Measurements from ENCODE around the gene KISS1.

DNA sequence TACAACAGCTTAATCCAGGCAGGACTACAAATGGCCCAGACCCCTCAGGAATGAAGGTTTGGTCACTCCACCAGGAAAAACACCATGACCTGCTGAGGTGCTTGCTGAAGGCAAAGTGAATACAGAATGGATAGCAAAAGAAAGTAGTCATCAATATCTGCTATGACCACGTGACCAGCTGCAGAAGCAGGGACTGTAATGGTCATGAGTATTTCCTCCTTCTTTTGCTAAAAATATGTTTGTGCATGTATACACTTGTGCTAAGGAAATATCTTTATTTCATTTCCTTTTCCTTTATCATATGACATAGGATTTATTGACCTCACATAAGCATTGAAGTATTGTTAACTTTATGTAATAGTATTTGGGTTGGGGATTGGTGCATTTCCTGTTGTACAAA is 43.9 kb upstream of the KISS1 start:
- TF ChIP-seq, protein P1, sequence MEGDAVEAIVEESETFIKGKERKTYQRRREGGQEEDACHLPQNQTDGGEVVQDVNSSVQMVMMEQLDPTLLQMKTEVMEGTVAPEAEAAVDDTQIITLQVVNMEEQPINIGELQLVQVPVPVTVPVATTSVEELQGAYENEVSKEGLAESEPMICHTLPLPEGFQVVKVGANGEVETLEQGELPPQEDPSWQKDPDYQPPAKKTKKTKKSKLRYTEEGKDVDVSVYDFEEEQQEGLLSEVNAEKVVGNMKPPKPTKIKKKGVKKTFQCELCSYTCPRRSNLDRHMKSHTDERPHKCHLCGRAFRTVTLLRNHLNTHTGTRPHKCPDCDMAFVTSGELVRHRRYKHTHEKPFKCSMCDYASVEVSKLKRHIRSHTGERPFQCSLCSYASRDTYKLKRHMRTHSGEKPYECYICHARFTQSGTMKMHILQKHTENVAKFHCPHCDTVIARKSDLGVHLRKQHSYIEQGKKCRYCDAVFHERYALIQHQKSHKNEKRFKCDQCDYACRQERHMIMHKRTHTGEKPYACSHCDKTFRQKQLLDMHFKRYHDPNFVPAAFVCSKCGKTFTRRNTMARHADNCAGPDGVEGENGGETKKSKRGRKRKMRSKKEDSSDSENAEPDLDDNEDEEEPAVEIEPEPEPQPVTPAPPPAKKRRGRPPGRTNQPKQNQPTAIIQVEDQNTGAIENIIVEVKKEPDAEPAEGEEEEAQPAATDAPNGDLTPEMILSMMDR (IDR thresholded peaks at IDR 0.05) = no peak
- TF ChIP-seq POLR2A (IDR thresholded peaks at IDR 0.05) = no peak

Data from body of pancreas (tissue), 4 donors.